GM19023 (cell line): ENCODE data around the gene TBC1D12.

Source experiments
- ATAC-seq: cut with Tn5 transposase; IDR thresholded peaks from one replicate; pipeline ENCODE4 v1.9.1; 2021; ENCODE audit warnings: mild to moderate bottlenecking, moderate library complexity; ENCODE audit not compliant: unreplicated experiment

Gene TBC1D12

GRCh38 chr10:94450782-94451181 is 48.4 kb downstream of the TBC1D12 start:
- ATAC-seq: no peak

GRCh38 chr10:94451883-94452519 is 49.7 kb downstream of the TBC1D12 start:
- ATAC-seq: no peak

- no peak for ATAC-seq
Measured at GRCh38 chr10:94456942-94457341, 54.6 kb downstream of the TBC1D12 start.

GRCh38 chr10:94459385-94459784 is 57.0 kb downstream of the TBC1D12 start:
- ATAC-seq: no peak

- ATAC-seq: no peak
Measured at GRCh38 chr10:94461503-94461902, 59.2 kb downstream of the TBC1D12 start.

- ATAC-seq: no peak
Measured at GRCh38 chr10:94462130-94462529, 59.8 kb downstream of the TBC1D12 start.

GRCh38 chr10:94465684-94466083 is 63.3 kb downstream of the TBC1D12 start:
- no peak for ATAC-seq

GRCh38 chr10:94481410-94481809 is 79.1 kb downstream of the TBC1D12 start:
- ATAC-seq: peak; percentile 47

GRCh38 chr10:94483970-94484369 is 81.6 kb downstream of the TBC1D12 start:
- ATAC-seq: no peak

GRCh38 chr10:94485094-94485493 is 82.8 kb downstream of the TBC1D12 start:
- ATAC-seq: no peak

GRCh38 chr10:94487575-94487974 is 85.2 kb downstream of the TBC1D12 start:
- no peak for ATAC-seq

- no peak for ATAC-seq
Measured at GRCh38 chr10:94489107-94489506, 86.8 kb downstream of the TBC1D12 start.

GRCh38 chr10:94489976-94490788 is 87.8 kb downstream of the TBC1D12 start:
- no peak for ATAC-seq

GRCh38 chr10:94490789-94491039 is 88.4 kb downstream of the TBC1D12 start:
- ATAC-seq: no peak

GRCh38 chr10:94493463-94493862 is 91.1 kb downstream of the TBC1D12 start:
- ATAC-seq: no peak

GRCh38 chr10:94496010-94496409 is 93.7 kb downstream of the TBC1D12 start:
- ATAC-seq: peak; percentile 69

- ATAC-seq: no peak
Measured at GRCh38 chr10:94496646-94497045, 94.3 kb downstream of the TBC1D12 start.

- no peak for ATAC-seq
Measured at GRCh38 chr10:94500063-94500462, 97.7 kb downstream of the TBC1D12 start.

GRCh38 chr10:94521276-94522250 is 119.2 kb downstream of the TBC1D12 start:
- no peak for ATAC-seq

GRCh38 chr10:94524146-94524545 is 121.8 kb downstream of the TBC1D12 start:
- ATAC-seq: no peak

GRCh38 chr10:94524711-94525110 is 122.4 kb downstream of the TBC1D12 start:
- ATAC-seq: no peak
